ENCODE data around the gene SOX5.
"Not testable (repeated sequence)": the region's sequence is repeated elsewhere in the genome, so short reads cannot be mapped to it uniquely, and the experiment has no call there.

SOX5 gene

GRCh38 chr12:23830210-23830609 lies 119.3 kb downstream of the SOX5 start:
- no peak for DNase-seq

DNA sequence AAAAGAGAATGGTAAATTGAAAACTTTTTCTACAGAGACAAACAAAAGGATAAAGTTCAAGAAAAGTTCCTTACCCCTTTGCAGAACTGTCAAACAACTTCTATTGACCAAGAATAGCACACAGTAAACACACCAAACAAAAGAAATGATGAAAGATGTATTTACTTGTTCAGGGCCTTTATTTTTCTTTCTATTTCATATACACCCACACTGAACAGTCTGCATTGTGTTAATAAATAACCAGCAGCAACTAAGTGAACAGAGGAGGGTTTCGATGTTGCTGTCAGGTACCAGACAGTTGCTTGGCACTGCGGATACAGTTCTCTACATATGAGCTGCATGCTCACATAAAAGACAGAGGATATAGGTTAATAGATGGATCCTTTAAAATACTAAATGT lies 122.1 kb downstream of the SOX5 start:
- no peak for DNase-seq

DNA sequence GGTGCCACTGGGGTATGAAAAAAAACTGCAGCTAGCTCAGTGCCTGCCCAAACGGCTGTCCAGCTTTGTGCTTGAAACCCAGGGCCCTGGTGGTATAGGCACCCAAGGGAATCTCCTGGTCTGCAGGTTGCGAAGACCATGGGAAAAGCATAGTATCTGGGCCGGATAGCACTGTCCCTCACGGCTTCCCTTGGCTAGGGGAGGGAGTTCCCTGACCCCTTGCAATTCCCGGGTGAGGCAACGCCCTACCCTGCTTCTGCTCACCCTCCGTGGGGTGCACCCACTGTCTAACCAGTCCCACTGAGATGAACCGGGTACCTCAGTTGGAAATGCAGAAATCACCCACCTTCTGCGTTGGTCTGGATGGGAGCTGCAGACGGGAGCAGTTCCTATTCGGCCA lies 124.3 kb downstream of the SOX5 start:
- not testable (repeated sequence) for DNase-seq

DNA sequence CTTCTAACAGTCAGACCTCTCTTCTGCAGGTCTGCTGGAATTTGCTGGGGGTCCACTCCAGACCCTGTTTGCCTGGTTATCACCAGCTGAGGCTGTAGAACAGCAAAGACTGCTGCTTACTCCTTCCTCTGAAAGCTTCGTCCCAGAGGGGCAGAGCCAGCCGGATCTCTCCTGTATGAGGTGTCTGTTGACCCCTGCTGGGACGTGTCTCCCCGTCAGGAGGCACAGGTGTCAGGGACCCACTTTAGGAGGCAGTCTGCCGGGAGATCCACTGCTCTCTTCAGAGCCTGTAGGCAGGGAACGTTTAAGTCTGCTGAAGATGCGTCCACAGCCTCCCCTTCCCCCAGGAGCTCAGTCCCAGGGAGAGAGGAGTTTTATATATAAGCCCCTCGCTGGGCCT lies 125.1 kb downstream of the SOX5 start:
- DNase-seq: no peak

GRCh38 chr12:23822883-23823282 lies 126.6 kb downstream of the SOX5 start:
- DNase-seq: not testable (repeated sequence)

GRCh38 chr12:23817345-23817744 lies 132.1 kb downstream of the SOX5 start:
- DNase-seq: no peak

GRCh38 chr12:23816394-23816851 lies 133.0 kb downstream of the SOX5 start:
- no peak for DNase-seq

- no peak for DNase-seq
Measured at GRCh38 chr12:23815810-23816209, 133.7 kb downstream of the SOX5 start.

- DNase-seq: no peak
Measured at GRCh38 chr12:23813206-23813605, 136.3 kb downstream of the SOX5 start.

GRCh38 chr12:23810329-23810902 lies 139.1 kb downstream of the SOX5 start:
- DNase-seq: no peak

DNA sequence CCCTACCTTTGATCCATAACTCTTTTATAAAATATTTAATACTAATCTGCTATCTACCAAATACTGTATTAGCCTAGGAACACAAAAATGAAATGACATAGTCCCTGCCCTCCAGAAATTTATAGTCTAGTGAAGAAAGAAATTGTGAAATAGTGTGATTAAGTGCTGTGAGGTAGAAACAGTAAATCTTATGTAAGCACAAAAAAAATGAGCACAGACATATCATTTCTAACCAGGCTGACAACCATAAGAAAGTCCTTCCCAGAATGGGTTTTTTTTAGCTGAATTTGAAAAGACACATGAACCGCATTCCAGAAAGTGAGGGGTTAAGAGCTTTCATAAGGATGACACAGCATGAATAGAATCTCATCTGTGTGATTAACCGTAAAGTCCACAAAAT lies 145.9 kb downstream of the SOX5 start:
- DNase-seq: no peak

GRCh38 chr12:23795494-23795893 lies 154.0 kb downstream of the SOX5 start:
- DNase-seq: no peak

GRCh38 chr12:23781118-23781517 lies 168.4 kb downstream of the SOX5 start:
- DNase-seq: no peak

DNA sequence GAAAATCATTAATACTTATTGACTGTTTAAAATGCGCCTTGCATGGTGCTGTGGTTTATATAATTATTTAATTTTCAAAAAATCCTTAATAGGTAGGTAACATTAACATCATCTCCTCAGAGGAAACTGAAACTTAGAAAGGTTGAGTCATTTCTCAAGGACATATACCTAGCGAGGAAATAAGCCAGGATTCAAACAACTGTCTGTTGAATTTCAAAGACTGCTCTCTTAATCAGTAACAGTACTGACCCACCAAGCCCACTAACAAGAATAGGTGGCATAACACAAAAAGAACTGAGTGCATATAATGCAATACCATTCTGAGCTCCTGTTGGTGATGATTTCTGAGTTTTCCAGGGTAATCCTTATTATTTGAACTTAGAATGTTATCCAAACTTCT lies 174.3 kb downstream of the SOX5 start:
- no peak for DNase-seq

- no peak for DNase-seq
Measured at GRCh38 chr12:23771240-23771949, 178.1 kb downstream of the SOX5 start.

- no peak for DNase-seq
Measured at GRCh38 chr12:23770202-23770938, 179.1 kb downstream of the SOX5 start.

DNA sequence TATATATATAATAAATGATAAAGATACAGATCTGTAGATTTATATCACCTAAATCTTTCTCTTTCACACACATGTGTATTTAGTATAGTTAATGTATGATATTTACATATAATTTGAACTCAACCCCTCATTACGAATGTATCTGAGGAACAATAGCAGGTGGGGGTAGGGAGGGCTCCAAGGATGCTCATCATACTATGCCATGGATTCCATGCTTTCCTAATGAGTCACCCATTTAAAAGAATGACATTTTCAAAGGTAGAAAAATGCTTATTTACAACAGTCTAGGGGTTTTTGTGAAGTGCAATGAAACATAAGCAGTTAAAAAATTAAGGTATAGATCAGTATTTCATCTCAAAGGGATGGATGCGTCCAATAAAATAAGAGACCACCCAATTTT lies 181.6 kb downstream of the SOX5 start:
- DNase-seq: no peak

- no peak for DNase-seq
Measured at GRCh38 chr12:23763724-23764123, 185.7 kb downstream of the SOX5 start.

- no peak for DNase-seq
Measured at GRCh38 chr12:23760495-23760894, 189.0 kb downstream of the SOX5 start.

- DNase-seq: no peak
Measured at GRCh38 chr12:23758608-23759007, 190.9 kb downstream of the SOX5 start.

DNA sequence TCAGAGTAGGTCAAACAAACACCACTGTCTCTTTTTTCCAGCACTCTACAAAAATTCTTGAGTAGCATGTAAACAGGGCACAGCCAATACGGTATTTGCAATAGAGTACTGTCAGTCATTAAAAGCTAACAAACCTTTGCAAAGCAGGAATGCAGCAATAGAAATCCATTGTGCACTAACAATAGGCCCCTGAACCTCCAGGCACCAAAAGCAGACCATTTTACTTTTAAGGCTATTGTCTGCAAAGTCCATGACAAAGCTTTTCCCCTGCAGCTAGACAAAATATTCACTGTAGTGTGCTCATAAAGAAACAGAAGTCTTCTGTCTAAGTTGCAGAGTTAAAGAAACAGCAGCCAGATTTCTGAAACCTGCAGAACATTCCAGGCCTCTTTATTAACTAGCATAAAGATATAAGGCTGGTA lies 191.9 kb downstream of the SOX5 start:
- no peak for DNase-seq

- no peak for DNase-seq
Measured at GRCh38 chr12:23756416-23756815, 193.1 kb downstream of the SOX5 start.

GRCh38 chr12:23753628-23754365 lies 195.7 kb downstream of the SOX5 start:
- DNase-seq: no peak

All from CD4-positive, alpha-beta T cell treated with Interleukin-17A for 1 hour (primary cell).